Stimulated activated CD8-positive, alpha-beta memory T cell treated with anti-CD3 and anti-CD28 coated beads, Interleukin-2, amount 100 ng/mL, for 1 hour (primary cell): ENCODE results near the gene BRD7.
A peak's percentile ranks its signal among the peaks of the same experiment; 100 is the strongest.

Experiments used
- DNase-seq, 2 donors: peaks; one replicate each; pipeline ENCODE4 v3.0.0-alpha.2; 2020; ENCODE audit warnings: low read depth in 2 of 2

BRD7 gene

GRCh38 chr16:50290856-50291255 lies 77.9 kb downstream of the BRD7 start:
- DNase-seq, result no peak

- no peak for DNase-seq
These were observed 78.6 kb downstream of the BRD7 start for GRCh38 chr16:50289950-50290764.

- no peak for DNase-seq
These were observed 79.9 kb downstream of the BRD7 start for GRCh38 chr16:50288920-50289319.

GRCh38 chr16:50288026-50288425 lies 80.8 kb downstream of the BRD7 start:
- no peak for DNase-seq

GRCh38 chr16:50286681-50287080 lies 82.1 kb downstream of the BRD7 start:
- DNase-seq, result no peak

GRCh38 chr16:50285406-50286003 lies 83.3 kb downstream of the BRD7 start:
- DNase-seq, result no peak

GRCh38 chr16:50284131-50284911 lies 84.5 kb downstream of the BRD7 start:
- DNase-seq, result no peak

- DNase-seq, result no peak
These were observed 85.7 kb downstream of the BRD7 start for GRCh38 chr16:50282955-50283631.

GRCh38 chr16:50282010-50282538 lies 86.7 kb downstream of the BRD7 start:
- peak; percentile 31 to 50 for DNase-seq

GRCh38 chr16:50281391-50282009 lies 87.3 kb downstream of the BRD7 start:
- DNase-seq, result no peak

- DNase-seq, result no peak
These were observed 87.9 kb downstream of the BRD7 start for GRCh38 chr16:50280932-50281331.

- DNase-seq, result no peak
These were observed 89.3 kb downstream of the BRD7 start for GRCh38 chr16:50279504-50279865.

GRCh38 chr16:50278251-50278650 lies 90.5 kb downstream of the BRD7 start:
- no peak for DNase-seq

GRCh38 chr16:50276801-50277555 lies 91.8 kb downstream of the BRD7 start:
- no peak for DNase-seq

- DNase-seq, result no peak
These were observed 92.5 kb downstream of the BRD7 start for GRCh38 chr16:50276326-50276640.

- DNase-seq, result no peak
These were observed 93.1 kb downstream of the BRD7 start for GRCh38 chr16:50275428-50276325.

GRCh38 chr16:50275098-50275415 lies 93.7 kb downstream of the BRD7 start:
- DNase-seq, result no peak

- DNase-seq, result peak; percentile 27 to 33
These were observed 94.3 kb downstream of the BRD7 start for GRCh38 chr16:50274326-50275097.

- no peak for DNase-seq
These were observed 94.9 kb downstream of the BRD7 start for GRCh38 chr16:50273888-50274325.
